BE2C (cell line): ENCODE data around the gene C9orf43.
A peak's percentile ranks its signal among the peaks of the same experiment; 100 is the strongest.

Experiments
- DNase-seq: peaks from one replicate; pipeline ENCODE4 v3.0.0-alpha.2; 2020
- H3K27me3 ChIP-seq: fragments of 250-450 bp; sonication (Bioruptor Pico); 2 replicates; pipeline ENCODE4 v1.5.1; 2020; ENCODE audit warnings: mild to moderate bottlenecking
- H3K36me3 ChIP-seq: fragments of 250-450 bp; sonication (Bioruptor Pico); 2 replicates; pipeline ENCODE4 v1.5.1; 2020; ENCODE audit warnings: mild to moderate bottlenecking
- H3K4me1 ChIP-seq: fragments of 250-450 bp; sonication (Bioruptor Pico); 2 replicates; pipeline ENCODE4 v1.5.1; 2020
- H3K4me3 ChIP-seq: 2 replicates; pipeline ENCODE4 v1.5.1; 2011; ENCODE audit warnings: low read depth, low read length
- H3K9me3 ChIP-seq: fragments of 250-450 bp; sonication (Bioruptor Pico); 2 replicates; pipeline ENCODE4 v1.5.1; 2020
- TF ChIP-seq, protein P1 (sequence below): IDR thresholded peaks from 2 replicates; pipeline ENCODE4 v1.5.1; 2012; ENCODE audit warnings: mild to moderate bottlenecking, low read depth, low read length

Gene C9orf43

DNA sequence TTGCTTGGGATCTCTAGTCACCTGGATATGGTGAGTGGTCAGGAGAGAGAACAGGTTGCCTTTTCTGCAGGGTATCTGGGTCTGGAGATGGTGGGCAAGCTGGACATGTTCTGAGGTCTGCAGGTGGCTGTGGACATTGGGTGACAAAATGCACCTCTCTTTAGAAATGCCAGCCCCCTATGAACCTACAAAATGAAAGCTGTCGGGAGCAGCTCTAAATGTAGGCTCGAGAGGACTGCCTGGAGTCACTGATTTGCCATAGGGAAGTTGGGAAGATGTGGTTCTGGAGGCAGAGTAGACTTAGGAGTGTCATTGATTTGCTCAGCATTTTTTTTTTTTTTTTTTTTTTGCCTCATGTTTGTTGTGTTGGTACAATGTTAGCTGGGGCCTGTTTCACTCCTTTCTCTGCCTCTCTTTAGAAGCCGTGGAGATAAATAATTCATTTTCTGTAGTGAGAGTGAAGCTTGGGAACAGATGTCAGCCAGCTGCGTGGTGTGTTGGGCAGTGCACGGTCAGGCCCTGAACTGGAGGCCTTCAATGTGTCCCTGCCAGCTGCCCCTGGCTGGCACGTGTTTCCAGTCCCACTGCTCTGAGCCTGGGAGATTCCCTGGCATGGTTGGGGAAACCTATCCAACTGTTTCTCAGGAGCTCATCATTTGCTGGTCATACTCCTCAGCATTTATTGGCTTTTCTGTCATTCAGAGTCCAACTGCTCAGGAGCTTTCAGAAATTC, 58.3 kb downstream of the C9orf43 start:
- Histone ChIP-seq H3K4me1 (no peaks in the 10 kb centered on the region), H3K36me3 (no peaks in the 10 kb centered on the region), H3K4me3 (no peak overlapping the region), H3K9me3 (no peaks in the 10 kb centered on the region), H3K27me3 (no peaks in the 10 kb centered on the region)
- TF ChIP-seq, protein P1, sequence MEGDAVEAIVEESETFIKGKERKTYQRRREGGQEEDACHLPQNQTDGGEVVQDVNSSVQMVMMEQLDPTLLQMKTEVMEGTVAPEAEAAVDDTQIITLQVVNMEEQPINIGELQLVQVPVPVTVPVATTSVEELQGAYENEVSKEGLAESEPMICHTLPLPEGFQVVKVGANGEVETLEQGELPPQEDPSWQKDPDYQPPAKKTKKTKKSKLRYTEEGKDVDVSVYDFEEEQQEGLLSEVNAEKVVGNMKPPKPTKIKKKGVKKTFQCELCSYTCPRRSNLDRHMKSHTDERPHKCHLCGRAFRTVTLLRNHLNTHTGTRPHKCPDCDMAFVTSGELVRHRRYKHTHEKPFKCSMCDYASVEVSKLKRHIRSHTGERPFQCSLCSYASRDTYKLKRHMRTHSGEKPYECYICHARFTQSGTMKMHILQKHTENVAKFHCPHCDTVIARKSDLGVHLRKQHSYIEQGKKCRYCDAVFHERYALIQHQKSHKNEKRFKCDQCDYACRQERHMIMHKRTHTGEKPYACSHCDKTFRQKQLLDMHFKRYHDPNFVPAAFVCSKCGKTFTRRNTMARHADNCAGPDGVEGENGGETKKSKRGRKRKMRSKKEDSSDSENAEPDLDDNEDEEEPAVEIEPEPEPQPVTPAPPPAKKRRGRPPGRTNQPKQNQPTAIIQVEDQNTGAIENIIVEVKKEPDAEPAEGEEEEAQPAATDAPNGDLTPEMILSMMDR = no peak
- no peak for DNase-seq

DNA sequence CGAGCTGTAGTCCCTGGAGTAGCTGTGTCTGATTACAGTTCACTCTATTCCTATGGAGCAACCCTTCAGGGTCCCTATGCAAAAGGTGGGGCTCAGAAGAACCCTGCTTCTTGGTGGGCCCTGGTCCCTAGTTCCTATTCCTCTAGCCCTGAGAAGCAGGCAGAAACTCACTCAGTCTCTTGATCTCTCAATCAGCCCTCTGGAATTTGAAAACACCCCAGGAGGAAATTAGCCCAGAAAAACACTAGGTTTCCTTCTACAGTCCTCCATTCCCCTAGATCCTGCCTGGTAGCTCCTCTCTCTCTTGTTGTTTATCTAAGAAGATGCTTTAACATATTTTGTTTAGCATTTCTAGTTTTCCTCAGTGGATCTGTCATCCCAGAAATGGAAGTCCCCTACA, 60.6 kb downstream of the C9orf43 start:
- H3K4me1 ChIP-seq = peaks cover 4% of the 10 kb centered on the region; the same call in 1 of the 2 replicates
- TF ChIP-seq, protein P1 = no peak
- no peaks in the 10 kb centered on the region for H3K9me3 ChIP-seq
- no peak overlapping the region for H3K4me3 ChIP-seq
- H3K27me3 ChIP-seq = no peaks in the 10 kb centered on the region
- no peak for DNase-seq
- H3K36me3 ChIP-seq = no peaks in the 10 kb centered on the region

DNA sequence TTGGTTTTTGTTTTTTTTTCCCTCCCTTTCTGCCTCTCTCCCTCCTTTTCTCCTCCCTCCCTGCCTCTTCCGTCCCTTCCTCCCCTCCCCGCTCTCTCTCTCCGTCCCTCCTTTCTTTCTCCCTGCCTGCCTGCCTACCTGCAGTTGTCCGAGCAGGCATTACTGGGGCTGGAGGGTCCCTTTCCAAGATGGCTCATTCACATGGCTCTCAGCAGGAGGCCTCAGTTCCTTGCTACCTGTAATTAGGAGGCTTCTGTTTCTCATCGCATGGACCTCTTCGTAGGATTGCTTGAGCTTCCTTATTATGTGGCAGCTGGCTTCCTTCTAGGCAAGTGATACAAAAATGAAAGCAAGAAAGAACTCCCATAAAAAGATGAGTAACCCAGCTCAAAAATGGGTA, 61.0 kb downstream of the C9orf43 start:
- Histone ChIP-seq H3K27me3 (no peaks in the 10 kb centered on the region), H3K36me3 (no peaks in the 10 kb centered on the region), H3K9me3 (no peaks in the 10 kb centered on the region), H3K4me3 (no peak overlapping the region), H3K4me1 (peaks cover 4% of the 10 kb centered on the region; the same call in 1 of the 2 replicates)
- no peak for DNase-seq
- TF ChIP-seq, protein P1 = no peak

DNA sequence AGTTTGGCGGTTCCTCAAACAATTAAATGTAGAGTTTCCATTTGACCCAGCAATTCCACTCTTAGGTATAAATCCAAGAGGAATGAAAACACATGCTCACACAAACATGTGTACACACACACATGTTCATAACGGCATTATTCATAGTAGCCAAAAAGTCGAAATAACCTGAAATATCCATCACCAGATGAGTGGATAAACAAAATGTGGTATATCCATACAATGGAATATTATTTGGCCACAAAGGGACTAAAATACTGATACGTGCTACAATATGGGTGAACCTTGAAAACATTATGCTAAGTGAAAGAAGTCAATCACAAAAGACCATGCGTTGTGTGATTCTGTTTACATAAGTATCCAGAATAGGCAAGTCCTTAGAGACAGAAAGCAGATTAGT, 61.7 kb downstream of the C9orf43 start:
- H3K4me1 ChIP-seq = peaks cover 4% of the 10 kb centered on the region; the same call in 1 of the 2 replicates
- H3K36me3 ChIP-seq = no peaks in the 10 kb centered on the region

DNA sequence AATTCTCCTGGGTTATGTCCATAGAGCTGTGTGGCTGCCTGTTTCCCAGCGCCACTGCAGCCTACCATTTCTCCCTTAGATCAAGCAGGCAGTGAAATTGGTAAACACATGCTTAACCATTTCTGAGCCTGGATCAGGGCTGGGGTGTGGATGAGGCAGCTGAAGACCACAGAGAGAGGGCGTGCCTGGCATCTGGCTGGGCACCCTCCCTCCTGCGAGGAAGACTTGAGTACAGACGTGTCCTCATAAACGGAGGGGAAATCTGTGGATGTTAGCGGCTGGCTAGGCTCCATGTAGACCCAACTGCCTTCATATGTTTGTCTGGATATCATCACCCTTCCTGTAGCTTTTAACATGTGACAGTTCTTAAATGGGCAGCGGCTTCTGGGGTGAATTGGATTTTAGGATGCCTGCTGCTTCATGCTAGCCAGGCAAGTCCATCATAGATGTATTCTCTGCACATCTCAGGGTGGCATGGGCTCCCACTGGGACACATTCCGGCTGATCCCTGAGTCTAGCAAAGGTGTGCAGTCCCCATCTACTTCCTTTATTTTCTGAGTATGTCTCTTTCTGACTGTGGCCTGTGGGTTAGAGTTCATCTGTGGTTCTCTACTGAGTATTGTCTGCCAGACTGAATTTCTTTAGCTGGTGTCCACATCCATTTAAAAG, 63.9 kb downstream of the C9orf43 start:
- Histone ChIP-seq H3K9me3 (no peaks in the 10 kb centered on the region), H3K36me3 (no peaks in the 10 kb centered on the region), H3K4me1 (peaks cover 4% of the 10 kb centered on the region; the same call in 1 of the 2 replicates), H3K27me3 (no peaks in the 10 kb centered on the region), H3K4me3 (no peak overlapping the region)
- DNase-seq = peak; percentile 28
- TF ChIP-seq, protein P1 = no peak

More for the DNA sequence above, 61.7 kb downstream of the C9orf43 start:
- Histone ChIP-seq H3K9me3 (no peaks in the 10 kb centered on the region), H3K4me3 (no peak overlapping the region), H3K27me3 (no peaks in the 10 kb centered on the region)
- DNase-seq = no peak
- TF ChIP-seq, protein P1 = no peak

DNA sequence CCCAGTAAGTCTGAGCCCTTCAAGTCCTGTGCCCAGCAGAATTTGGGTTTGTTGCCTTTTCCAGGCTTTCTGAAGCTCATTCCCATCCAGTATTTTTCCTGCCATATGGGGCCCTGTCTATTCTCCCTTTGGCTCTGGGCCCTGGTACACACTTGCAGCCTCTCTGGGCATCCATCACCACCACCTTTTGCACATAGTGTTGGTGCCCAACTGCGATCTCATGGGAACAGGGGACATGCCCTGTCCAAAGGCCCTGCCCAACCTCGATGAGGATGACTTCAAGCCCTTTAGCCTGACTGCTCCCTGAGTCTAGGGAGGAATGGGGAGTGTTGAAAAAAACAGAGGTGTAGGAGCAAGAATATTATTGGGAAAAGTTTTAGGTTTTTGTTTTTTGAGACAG, 64.5 kb downstream of the C9orf43 start:
- no peaks in the 10 kb centered on the region for H3K9me3 ChIP-seq
- peaks cover 4% of the 10 kb centered on the region; the same call in 1 of the 2 replicates for H3K4me1 ChIP-seq
- H3K4me3 ChIP-seq = no peak overlapping the region
- H3K27me3 ChIP-seq = no peaks in the 10 kb centered on the region
- H3K36me3 ChIP-seq = no peaks in the 10 kb centered on the region
- TF ChIP-seq, protein P1 = no peak
- no peak for DNase-seq
